HCT116 (cell line): ENCODE results near the gene CFAP97.

Source experiments
- CEBPB ChIP-seq: IDR thresholded peaks from 2 replicates; pipeline ENCODE4 v1.6.1; 2012; ENCODE audit warnings: low read depth
- EZH2 ChIP-seq: fragments of 200-600 bp; sonication (generic); IDR thresholded peaks from 2 replicates; pipeline ENCODE4 v1.6.1; 2017; ENCODE audit warnings: antibody characterized with exemption, mixed run types
- JUND ChIP-seq: IDR thresholded peaks from 2 replicates; pipeline ENCODE4 v1.6.1; 2012
- POLR2A ChIP-seq: IDR thresholded peaks from 2 replicates; pipeline ENCODE4 v1.7.0; 2011; ENCODE audit warnings: borderline replicate concordance; ENCODE audit not compliant: insufficient read depth, insufficient read length; ENCODE audit errors: extremely low read depth
- POLR2AphosphoS5 ChIP-seq: IDR thresholded peaks from 2 replicates; pipeline ENCODE4 v1.6.1; 2011; ENCODE audit warnings: mild to moderate bottlenecking, low read depth, low read length, moderate library complexity
- RAD21 ChIP-seq: IDR thresholded peaks from 2 replicates; pipeline ENCODE4 v1.6.1; 2012; ENCODE audit warnings: low read depth, mild to moderate bottlenecking
- SIN3A ChIP-seq: IDR thresholded peaks from 2 replicates; pipeline ENCODE4 v1.6.1; 2012; ENCODE audit warnings: low read depth
- SP1 ChIP-seq: IDR thresholded peaks from 2 replicates; pipeline ENCODE4 v1.6.1; 2012; ENCODE audit warnings: low read depth
- SRF ChIP-seq: IDR thresholded peaks from 2 replicates; pipeline ENCODE4 v1.6.1; 2012; ENCODE audit warnings: low read depth
- YY1 ChIP-seq: IDR thresholded peaks from 2 replicates; pipeline ENCODE4 v1.6.1; 2011; ENCODE audit warnings: low read length, low read depth, moderate library complexity, mild to moderate bottlenecking; ENCODE audit not compliant: insufficient replicate concordance; ENCODE audit errors: extremely low read depth
- TF ChIP-seq, protein P1 (sequence below), 3 experiments: fragments of 200-600 bp in 1 of 3; sonication (generic) in 1 of 3; IDR thresholded peaks in 2 of 3; conservative IDR thresholded peaks in 1 of 3; 2 replicates each; pipeline ENCODE4 v1.5.1; 2012 to 2017; ENCODE audit warnings: low read depth in 2 of 3, low read length in 2 of 3, antibody characterized with exemption in 1 of 3, borderline replicate concordance in 1 of 3, control low read depth in 1 of 3, mild to moderate bottlenecking in 1 of 3, mixed read lengths in 1 of 3, mixed run types in 1 of 3, moderate library complexity in 1 of 3; ENCODE audit not compliant: insufficient read depth in 1 of 3
- TF ChIP-seq, protein P2 (sequence below): IDR thresholded peaks from 2 replicates; pipeline ENCODE4 v1.6.1; 2012
- TF ChIP-seq, protein P3 (sequence below): IDR thresholded peaks from 2 replicates; pipeline ENCODE4 v1.6.1; 2012; ENCODE audit warnings: low read depth

DNA sequence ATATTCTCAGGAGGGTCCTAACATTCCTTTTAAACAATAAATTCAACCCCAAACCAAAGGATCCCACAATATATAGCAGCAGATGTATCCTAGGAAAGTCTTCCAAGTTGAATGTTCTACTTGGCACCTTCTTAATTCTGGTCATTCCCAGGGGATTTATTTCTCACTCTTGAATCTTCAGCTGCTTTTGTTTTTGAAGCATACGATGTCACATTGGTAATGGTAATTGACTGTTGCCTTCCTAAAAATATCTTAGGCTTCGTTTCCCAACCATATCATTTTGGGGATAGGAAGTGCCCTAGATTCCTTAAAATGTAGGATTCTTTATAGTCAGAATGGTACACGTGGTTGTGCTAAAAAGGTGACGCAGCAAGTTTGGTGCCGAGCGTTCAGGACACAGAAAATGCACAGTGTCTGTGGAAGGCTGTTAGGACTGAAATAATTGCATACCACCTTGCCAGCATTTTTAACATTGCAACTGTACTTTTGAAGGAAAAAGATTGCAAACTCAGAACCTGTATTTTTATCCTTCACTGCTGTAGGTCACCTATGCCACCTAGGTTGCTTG, 13.7 kb upstream of the CFAP97 start:
- TF ChIP-seq POLR2A (no peak), POLR2AphosphoS5 (no peak), SRF (no peak), RAD21 (no peak), JUND (no peak), CEBPB (no peak), YY1 (no peak), EZH2 (no peak), SP1 (no peak), SIN3A (no peak)
- TF ChIP-seq, protein P1, sequence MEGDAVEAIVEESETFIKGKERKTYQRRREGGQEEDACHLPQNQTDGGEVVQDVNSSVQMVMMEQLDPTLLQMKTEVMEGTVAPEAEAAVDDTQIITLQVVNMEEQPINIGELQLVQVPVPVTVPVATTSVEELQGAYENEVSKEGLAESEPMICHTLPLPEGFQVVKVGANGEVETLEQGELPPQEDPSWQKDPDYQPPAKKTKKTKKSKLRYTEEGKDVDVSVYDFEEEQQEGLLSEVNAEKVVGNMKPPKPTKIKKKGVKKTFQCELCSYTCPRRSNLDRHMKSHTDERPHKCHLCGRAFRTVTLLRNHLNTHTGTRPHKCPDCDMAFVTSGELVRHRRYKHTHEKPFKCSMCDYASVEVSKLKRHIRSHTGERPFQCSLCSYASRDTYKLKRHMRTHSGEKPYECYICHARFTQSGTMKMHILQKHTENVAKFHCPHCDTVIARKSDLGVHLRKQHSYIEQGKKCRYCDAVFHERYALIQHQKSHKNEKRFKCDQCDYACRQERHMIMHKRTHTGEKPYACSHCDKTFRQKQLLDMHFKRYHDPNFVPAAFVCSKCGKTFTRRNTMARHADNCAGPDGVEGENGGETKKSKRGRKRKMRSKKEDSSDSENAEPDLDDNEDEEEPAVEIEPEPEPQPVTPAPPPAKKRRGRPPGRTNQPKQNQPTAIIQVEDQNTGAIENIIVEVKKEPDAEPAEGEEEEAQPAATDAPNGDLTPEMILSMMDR (IDR thresholded peaks at IDR 0.05 in 2 of 3, conservative IDR thresholded peaks at IDR 0.05 in 1 of 3; ENCODE audit: borderline replicate concordance in 1 of 3, insufficient read depth in 1 of 3, low read depth in 2 of 3, low read length in 2 of 3): no peak
- TF ChIP-seq, protein P2, sequence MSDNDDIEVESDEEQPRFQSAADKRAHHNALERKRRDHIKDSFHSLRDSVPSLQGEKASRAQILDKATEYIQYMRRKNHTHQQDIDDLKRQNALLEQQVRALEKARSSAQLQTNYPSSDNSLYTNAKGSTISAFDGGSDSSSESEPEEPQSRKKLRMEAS: no peak
- TF ChIP-seq, protein P3, sequence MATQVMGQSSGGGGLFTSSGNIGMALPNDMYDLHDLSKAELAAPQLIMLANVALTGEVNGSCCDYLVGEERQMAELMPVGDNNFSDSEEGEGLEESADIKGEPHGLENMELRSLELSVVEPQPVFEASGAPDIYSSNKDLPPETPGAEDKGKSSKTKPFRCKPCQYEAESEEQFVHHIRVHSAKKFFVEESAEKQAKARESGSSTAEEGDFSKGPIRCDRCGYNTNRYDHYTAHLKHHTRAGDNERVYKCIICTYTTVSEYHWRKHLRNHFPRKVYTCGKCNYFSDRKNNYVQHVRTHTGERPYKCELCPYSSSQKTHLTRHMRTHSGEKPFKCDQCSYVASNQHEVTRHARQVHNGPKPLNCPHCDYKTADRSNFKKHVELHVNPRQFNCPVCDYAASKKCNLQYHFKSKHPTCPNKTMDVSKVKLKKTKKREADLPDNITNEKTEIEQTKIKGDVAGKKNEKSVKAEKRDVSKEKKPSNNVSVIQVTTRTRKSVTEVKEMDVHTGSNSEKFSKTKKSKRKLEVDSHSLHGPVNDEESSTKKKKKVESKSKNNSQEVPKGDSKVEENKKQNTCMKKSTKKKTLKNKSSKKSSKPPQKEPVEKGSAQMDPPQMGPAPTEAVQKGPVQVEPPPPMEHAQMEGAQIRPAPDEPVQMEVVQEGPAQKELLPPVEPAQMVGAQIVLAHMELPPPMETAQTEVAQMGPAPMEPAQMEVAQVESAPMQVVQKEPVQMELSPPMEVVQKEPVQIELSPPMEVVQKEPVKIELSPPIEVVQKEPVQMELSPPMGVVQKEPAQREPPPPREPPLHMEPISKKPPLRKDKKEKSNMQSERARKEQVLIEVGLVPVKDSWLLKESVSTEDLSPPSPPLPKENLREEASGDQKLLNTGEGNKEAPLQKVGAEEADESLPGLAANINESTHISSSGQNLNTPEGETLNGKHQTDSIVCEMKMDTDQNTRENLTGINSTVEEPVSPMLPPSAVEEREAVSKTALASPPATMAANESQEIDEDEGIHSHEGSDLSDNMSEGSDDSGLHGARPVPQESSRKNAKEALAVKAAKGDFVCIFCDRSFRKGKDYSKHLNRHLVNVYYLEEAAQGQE: no peak
